HG02885 (cell line): ENCODE measurements around the gene HSF5.
"Not testable (repeated sequence)": the region's sequence is repeated elsewhere in the genome, so short reads cannot be mapped to it uniquely, and the experiment has no call there.

Experiments used
- ATAC-seq: cut with Tn5 transposase; IDR thresholded peaks from one replicate; pipeline ENCODE4 v1.9.1; 2021; ENCODE audit warnings: mild to moderate bottlenecking; ENCODE audit not compliant: unreplicated experiment, poor library complexity

HSF5 gene

DNA sequence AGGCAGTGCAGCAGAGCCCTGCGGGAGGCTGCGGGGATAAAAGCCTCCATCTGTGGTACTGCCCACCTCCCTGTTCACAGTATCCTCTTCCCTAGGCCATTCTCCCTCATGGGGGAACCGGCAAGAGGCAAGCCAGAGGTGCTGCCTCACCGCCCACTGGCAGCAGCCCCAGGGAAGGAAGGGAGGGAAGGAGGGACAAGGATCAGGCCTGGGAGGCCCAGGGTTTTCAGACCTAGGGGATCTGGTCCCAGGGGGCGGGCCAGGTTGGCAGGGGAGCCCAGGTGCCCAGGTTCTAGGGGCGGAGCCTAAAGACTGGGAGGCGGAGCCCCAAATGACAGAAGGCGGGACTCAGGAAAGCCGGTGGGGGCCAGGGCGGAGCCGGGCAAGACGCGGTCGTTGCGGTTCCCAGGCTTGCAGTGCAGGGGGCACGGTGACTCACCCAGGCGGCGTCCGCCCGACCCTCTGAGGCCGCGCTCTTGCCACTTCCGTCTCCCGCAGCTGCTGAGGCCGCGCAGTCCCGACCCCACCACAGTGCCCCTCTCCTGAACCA is 29.2 kb upstream of the HSF5 start:
- no peak for ATAC-seq

DNA sequence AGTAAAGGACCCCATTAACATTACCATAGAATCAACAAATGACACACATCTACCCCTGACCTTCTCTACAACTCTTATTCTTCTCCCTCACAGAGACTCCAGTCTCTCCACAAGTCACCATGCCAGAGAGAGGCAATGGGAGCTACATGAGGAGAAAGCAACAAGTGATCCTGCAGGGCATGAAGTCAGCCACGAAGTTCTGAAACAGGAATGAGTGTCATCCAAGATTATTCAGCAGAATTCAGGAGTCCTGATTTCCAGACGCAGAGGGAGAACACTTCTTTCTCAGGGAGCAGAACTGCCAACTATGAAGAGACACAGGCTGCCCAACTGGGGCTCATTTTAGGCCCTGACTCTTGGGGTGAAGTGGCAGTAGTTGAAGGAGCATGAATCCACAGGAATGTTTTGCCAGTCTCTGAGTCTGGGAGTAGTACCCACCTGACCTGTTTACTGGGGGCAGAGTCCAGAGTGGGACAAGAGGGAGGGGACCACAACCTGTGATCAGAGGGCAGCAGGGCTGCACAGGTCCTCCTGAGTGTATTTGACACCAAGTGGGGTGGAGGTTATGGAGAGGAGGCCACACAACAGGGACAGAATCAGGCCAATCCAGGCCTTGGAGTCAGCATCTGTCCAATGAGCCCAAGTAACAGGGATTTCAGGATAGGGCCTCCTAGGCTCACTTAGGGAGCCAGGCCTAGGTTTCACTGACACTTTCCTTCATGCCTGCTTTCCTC is 28.6 kb upstream of the HSF5 start:
- ATAC-seq: no peak

DNA sequence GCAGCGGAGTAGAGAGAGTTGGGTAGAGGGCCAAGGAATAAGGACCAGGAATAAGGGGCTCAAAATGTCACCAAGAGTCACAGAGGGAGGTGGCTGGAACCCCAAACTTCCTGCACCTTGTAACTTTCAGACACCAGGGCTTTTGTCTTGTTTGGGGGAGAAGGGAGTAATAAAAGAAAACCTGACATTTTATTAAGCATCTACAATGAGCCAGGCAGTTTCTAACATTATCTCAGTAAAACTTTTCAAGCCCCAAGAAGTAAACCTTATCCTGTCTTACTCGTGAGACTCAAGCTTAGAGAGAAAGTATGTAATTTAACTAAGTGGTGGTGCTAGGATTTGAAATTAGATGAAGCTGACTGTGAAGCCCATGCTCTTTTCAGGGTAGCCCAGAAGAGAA is 27.1 kb upstream of the HSF5 start:
- no peak for ATAC-seq

DNA sequence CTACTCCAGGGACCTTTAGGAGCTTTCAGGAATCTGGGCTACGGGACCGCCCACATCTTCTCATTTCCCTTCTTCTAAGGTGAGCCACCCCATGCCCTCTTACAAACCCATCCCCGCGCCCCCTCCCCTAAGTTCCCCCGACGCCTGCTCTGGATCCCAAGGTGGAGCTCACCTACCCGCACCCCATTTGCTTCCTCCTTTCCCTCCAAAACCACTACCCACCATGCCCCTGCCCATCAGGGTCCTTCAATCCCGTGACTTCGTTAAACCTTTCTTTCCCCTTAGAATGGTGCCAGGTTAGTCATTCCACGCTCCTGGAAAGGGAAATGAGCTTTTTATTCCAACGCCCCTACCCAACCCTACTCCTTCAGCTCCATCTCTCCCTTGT is 26.6 kb upstream of the HSF5 start:
- no peak for ATAC-seq

DNA sequence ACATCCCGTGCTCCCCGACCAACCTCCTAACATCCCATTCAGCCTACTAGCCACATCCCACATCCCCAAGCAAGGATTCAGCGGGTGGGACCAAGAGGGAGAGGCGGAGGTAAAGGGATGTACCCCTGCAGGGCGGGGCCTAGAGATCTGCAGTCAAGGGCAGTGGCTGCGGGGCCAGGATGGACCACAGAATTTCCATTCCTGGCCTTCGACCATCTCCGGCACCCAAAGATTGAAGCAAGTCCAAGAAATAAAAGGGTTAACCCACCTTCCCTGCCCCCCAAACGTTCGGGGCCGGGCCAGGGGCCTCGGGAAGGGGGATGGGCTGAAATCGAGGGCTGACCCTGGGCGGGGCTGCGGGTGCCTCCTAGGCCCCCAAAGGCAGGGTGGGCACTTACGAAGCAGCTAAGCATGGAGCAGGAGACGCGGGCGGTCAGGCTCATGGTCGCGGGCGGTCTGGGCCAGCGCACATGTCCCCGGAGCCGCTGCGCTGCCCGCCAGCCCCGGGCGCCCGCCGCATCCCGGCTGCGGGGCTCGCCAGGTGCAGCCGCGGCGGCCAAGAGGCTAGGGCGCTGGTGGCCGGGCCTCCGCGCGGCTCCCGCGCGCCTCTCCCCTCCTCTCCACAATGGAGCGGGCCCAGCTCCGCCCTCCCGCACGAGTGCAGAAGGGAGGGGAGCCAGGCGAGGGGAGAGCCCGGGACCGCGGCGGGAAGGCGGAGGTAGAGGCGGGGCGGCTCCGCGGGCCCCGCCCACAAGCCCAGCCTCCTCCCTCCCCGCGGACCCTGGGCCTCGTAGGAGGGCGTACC is 26.0 kb upstream of the HSF5 start, which contains the start of gene MTMR4:
Gene MTMR4, minus strand, starts transcription at position 674 of the 805 bp plus-strand sequence. Its CDS starts 231 bp downstream, at position 443.
- ATAC-seq: peak; percentile 27

DNA sequence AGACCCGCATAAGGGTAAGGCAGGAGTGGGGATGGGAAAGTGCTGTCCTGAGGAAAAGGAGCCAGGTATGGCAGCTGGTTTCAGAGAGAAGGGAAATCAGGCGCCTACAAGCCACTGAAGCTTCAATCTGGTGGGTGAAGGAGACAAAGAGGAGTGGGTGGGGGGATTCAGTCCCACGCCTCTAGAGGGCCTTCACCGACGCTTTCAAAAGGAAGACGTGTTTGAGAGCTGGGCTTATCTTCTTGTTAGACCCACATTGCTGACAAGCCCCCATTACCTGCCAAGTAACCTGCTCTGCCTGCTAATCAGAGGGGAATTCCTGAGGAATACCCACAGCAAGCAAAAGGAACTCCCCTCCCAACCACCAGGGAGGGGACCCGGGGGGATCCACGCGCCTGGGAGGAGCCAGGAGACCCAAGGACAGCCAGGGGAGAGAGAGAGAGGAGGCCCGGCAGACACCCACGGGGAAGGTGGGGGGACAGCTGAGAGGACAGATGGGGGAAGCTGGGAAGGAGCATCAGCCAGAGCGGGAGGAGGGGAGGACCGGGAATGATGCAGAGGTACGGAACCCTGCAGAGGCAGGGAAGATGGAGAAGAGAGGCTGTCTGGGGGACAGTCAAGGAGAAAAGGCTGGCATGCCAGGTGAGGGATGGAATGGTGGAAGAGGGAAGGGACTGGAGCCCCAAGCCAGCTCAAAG is 25.2 kb upstream of the HSF5 start:
- ATAC-seq: no peak

DNA sequence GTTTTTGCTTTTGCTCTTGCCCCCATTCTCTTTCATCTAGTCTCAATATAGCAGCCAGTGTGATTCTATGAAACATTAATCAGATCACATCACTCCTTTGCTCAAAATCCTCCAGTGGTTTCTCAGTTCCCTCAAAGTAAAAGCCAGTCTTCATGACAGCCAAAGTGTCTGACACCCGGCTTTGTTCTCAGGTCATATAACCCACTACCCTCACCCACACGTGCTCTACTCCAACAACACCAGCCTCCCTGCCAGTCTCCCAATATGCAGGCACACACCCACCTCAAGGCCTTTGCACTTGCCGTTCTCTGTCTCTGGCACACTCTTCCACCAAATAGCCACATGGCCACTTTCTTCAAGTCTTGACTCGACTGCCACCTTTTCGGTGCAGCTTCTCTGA is 21.9 kb upstream of the HSF5 start:
- no peak for ATAC-seq

DNA sequence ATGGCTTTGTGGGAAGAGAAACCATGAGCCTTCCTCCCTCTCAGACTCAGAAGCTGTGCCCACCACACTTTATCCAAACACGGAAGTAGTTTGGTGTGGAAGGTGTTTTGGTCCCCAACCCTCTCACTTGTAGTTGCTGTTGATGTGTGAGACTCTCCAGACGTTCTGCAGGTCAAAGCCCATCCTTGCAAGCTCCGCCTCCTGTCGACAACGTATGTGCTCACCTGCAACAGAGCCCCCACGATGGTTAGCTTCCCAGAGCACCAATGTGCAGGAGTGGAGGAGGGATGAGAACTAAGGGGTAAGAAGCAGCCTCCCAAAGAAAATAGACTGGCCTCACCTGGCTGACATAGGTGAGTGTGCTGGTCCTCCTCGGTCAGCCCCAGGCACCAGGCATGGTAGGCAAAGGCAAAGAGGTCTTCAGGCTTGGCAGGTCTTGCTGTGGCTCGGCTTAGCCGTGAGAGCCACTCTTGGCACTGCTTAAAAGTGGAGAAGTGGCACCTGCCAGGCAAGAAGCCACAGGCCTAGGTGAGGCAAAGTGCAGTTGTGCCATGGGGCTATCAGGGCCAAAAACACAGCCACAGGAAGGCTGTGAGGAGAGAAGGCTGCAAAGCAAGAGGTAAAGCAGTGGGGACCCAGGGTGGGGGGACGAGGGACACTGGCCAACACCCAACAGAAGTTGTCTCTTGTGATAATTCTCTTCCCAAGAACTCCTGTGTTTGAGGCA is 20.3 kb upstream of the HSF5 start:
- ATAC-seq: no peak

DNA sequence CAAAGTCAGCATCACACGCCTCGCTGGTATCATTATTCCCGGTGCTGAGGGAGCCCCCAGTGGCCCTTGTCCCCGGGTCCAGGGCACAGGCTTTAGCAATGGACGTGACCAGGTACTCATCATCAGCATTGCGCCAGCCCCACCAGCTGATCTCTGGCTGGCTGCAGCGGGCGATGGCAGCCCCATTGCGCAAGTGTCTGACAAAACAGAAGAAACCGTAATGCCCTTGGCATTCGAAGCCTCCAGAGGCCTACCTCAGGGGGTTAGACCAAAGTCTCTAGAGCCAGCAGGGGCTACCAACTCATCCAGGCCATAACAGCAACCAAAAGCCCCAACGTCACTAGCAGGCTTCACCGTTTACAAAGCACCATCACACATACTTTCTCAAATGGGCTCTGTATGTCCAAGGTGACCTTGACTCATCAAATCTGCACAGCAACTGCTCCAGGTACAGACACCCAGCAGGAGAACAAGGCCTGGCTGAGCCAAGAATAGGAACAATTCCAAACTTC is 19.0 kb upstream of the HSF5 start:
- ATAC-seq: no peak

DNA sequence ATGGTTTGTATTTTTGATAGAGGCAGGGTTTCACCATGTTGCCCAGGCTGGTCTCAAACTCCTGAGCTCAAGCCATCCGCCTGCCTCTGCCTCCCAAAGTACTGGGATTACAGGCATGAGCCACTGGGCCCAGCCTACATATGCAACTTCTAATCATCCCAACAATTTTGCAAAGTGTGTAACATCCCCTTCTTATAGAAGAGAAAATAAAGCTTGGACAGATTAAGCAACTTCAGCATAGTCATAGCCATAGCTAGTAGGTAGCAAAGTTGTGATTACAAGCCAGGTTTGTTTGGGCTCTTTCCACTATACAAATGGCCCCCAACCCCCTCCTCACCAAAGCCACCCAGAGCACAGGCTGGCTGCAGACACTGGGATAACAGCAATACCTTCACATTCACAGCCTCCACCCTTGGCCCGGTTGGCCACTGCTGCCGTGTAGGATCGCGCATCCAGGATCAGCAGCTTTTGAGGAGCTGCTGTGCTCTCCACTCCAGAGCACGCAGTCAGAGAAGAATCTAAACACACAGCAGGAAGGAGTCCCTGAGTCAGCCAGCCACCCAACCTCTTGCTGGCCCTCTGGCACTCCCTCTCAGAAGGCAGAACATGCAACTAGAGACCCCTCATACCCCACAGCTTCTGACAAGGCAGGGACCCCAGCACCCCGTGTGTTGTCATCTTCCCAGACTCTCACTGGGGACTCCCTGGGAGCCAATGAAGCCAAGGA is 18.3 kb upstream of the HSF5 start:
- ATAC-seq: no peak

DNA sequence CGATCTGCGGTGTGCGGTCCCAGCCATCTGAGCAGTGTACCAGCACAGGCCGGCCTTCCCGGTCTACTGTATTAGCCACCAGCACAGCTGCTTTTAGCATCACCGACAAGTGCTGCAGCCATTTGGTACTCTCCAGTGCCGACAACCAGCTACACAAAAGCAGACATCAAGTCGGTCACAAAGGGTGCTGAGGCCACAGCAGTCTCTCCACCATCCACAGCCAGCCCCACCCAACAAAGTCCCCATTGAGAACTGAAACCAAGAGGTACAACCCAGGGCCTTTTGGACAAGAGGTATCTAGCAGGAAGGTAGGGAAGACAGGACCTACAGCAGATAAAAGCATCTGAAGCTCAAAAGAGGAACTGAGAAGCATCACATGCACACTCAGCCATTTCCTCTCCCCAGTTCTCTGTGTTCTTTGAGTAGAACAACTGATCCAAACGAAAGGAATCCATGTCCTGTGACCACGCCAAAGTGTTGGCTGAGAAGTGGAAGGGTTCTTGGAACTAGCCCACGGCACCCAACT is 16.7 kb upstream of the HSF5 start:
- peak; percentile 94 for ATAC-seq

DNA sequence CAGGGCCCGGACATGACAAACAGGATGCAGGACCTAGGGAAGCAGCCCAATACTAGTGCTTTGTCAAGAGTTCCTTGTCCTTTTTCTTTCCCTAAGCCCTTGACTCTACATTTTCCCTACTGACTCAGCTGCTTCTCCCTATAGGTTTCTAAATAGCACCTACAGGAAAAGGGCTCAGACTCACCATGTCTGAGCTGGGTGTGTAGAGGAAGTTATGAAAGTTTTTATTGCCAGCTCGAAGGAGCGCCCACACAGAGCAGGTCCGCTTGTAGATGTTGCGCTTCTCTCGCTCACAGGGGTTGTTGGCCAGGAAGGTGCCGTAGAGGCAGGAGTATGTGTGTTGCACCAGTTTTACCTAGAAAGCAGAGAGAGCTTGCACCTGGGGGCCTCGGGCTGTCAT is 15.7 kb upstream of the HSF5 start:
- ATAC-seq: no peak

DNA sequence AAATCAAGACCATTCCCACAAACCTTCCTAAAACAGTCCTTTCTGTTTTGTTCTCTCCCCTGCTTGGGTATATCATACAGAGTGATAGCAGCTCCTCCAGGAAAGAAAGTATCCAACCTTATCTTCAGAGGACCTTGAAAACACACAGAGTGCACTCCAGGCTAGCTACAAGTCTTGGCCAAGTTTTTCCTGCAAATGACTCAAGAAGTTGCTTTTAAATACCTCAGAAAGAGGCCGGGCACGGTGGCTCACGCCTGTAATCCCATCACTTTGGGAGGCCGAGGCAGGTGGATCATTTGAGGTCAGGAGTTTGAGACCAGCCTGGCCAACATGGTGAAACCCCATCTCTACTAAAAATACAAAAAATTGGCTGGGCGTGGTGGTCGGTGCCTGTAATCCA is 14.9 kb upstream of the HSF5 start:
- not testable (repeated sequence) for ATAC-seq

DNA sequence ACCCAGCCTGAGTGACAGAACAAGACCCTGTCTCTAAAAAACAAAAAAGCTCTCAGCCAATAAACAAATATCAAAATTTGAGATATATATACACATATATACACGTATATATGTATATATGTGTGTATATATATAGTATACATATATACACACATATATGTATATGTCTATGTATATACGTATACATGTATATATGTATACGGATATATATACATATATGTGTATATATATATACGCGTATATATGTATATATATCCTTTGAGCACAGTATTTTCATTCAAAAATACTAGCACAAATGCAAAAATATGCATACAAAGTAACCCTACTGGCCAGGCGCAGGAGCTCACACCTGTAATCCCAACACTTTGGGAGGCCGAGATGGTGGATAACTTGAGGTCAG is 13.2 kb upstream of the HSF5 start:
- ATAC-seq: no peak

DNA sequence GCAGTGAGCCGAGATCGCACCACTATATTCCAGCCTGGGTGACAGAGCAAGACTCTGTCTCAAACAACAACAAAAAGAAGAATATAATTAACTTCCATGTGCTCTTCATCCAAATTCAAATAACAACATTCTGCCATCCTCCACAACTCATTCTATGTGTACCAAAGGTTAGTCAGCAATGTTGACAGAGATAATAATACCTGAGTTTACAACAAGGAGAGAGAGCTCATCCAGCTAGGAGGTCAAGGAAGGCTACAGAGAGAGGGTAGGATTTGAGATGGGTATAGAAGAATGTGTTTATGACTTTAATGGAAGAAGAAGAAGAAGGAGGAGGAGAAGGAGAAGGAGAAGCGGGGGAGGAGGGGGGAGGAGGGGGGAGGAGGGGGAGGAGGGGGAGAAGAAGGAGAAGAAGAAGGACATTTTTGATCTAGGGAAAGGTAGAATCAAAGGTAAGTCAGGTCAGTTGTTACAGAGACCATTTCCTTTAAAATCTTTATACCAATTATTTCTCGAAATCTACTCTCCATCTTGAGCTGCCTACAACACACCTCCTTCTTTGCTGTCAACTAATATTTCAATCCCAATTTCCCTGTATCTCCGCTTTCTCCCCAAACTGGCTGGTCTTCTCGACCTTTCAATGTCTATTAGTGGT is 10.1 kb upstream of the HSF5 start:
- ATAC-seq: no peak

DNA sequence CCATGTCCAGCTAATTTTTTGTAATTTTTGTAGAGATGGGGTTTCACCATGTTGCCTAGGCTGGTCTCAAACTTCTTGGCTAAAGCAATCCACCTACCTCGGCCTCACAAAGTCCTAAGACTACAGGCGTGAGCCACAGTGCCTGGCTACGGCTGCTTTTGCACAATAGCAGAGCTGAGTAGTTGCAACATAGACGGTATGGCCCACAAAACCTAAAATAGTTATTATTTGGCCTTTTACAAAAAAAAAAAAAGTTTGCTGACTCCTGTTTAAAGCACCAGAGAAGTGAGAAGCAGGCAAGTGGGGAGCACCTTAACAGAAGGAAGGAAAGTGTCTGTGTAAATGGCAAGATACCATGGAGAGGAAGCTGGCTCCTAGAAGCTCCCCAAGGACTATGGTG is 5.3 kb upstream of the HSF5 start:
- no peak for ATAC-seq

DNA sequence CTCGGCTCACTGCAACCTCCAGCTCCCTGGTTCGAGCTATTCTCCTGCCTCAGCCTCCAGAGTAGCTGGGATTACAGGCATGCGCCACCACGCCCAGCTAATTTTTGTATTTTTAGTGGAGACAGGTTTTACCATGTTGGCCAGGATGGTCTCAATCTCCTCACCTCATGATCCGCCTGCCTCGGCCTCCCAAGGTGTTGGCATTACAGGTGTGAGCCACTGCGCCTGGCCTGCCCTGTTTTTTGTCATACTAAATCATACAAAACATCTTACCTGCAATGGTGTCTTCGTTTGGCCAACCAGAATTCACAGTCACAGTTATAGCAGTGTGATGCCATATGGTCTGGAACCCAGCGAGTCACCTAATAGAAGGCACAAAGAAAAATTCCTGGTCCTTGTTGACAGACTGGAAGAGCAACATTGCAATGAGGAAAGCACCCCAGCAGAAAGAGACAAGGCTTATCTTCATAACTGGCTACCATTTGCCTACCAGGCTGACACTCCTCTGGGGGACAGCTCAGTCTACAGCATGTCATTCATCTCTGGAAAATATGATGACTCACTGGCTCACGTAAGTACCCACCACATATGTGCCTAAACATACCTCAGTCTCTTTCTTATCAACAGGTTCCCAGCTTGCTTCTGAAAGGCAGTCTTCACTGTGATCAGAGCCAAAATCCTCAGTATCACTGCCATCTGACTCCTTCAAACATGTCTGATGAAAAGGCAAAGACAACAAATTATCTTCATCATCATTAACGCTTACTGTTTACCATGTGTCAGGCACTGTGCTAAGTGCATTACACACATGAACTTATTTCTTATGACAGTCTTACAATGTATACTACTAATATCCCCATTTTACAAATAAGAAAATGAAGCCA is 4.3 kb upstream of the HSF5 start:
- no peak for ATAC-seq
